ENCODE measurements around the gene CCDC15. TPM values are rescaled to one million over a fixed set of nuclear protein-coding genes. Genes with fewer than 3 reads are reported as not detected.

Gene CCDC15
- total and polyA plus RNA-seq, 2 of the 13 experiments (the other 11 are each of a cell fraction or from before 2014, with no cell fraction given): 2.2 to 4.6 TPM

- TF ChIP-seq ZEB1 (IDR thresholded peaks at IDR 0.05; ENCODE audit: insufficient replicate concordance, low read depth) (no peak), FUBP1 (CRISPR knock-in tag; IDR thresholded peaks at IDR 0.05; ENCODE audit: borderline replicate concordance) (0 out of 2 replicates have a peak, but pooled peaks have one; percentile 45), ZBTB7A (CRISPR knock-in tag; IDR thresholded peaks at IDR 0.05) (no peak), ATF1 (CRISPR knock-in tag; IDR thresholded peaks at IDR 0.05) (peak; percentile 88; the same call in 1 of the 2 replicates), RERE (CRISPR knock-in tag; IDR thresholded peaks at IDR 0.05; ENCODE audit: low read depth) (no peak), FOXC1 (CRISPR knock-in tag; IDR thresholded peaks at IDR 0.05; ENCODE audit: borderline replicate concordance) (peak; percentile 52; the same call in 1 of the 2 replicates), TSC22D2 (CRISPR knock-in tag; IDR thresholded peaks at IDR 0.05; ENCODE audit: borderline replicate concordance) (0 out of 2 replicates have a peak, but pooled peaks have one; percentile 49), SETDB1 (CRISPR knock-in tag; IDR thresholded peaks at IDR 0.05; ENCODE audit: borderline replicate concordance) (no peak), MAX (IDR thresholded peaks at IDR 0.05) (peak; percentile 90), PRDM4 (CRISPR knock-in tag; IDR thresholded peaks at IDR 0.05; ENCODE audit: borderline replicate concordance) (no peak), ZNF333 (CRISPR knock-in tag; IDR thresholded peaks at IDR 0.05; ENCODE audit: borderline replicate concordance) (0 out of 2 replicates have a peak, but pooled peaks have one; percentile 31), ATF7-NPFF (CRISPR knock-in tag; IDR thresholded peaks at IDR 0.05; ENCODE audit: low read depth) (peak; percentile 78), ZNF546 (CRISPR knock-in tag; conservative IDR thresholded peaks at IDR 0.05) (no peak), ZNF543 (CRISPR knock-in tag; IDR thresholded peaks at IDR 0.05) (peak; percentile 65; the same call in 1 of the 2 replicates), ZIK1 (CRISPR knock-in tag; IDR thresholded peaks at IDR 0.05; ENCODE audit: borderline replicate concordance, low read depth) (0 out of 2 replicates have a peak, but pooled peaks have one; percentile 35)
These were observed at the start of gene CCDC15 (continued) for GRCh38 chr11:124953753-124954589.

Data from HepG2 (cell line).